Tibial artery (tissue), 4 donors: ENCODE measurements around the gene EFR3B.

Experiments used
- DNase-seq, 2 donors: peaks; one replicate each; pipeline ENCODE4 v3.0.0-alpha.2; 2019
- H3K27ac ChIP-seq, 2 donors: fragments of 200-600 bp; sonication (generic) in 1 of 2; 1 replicate in 1 of 2; 2 replicates in 1 of 2; pipeline ENCODE4 v1.5.1; 2018 to 2019; ENCODE audit warnings: mild to moderate bottlenecking in 1 of 2
- H3K27me3 ChIP-seq, 2 donors: fragments of 200-600 bp; sonication (generic) in 1 of 2; one replicate each; pipeline versions ENCODE4 v1.5.1 to v1.6.0; 2016 to 2019
- H3K36me3 ChIP-seq, 3 donors: fragments of 200-600 bp; sonication (generic) in 2 of 3; one replicate each; pipeline ENCODE4 v1.5.1; 2016 to 2019; ENCODE audit warnings: mild to moderate bottlenecking in 2 of 3
- H3K4me1 ChIP-seq, 4 donors: fragments of 200-600 bp; sonication (generic) in 2 of 4; 1 replicate in 3 of 4; 2 replicates in 1 of 4; pipeline ENCODE4 v1.5.1; 2016 to 2019
- H3K4me3 ChIP-seq, 2 donors: fragments of 200-600 bp; sonication (generic) in 1 of 2; 1 replicate in 1 of 2; 2 replicates in 1 of 2; pipeline ENCODE4 v1.5.1; 2018 to 2019; ENCODE audit warnings: mild to moderate bottlenecking in 2 of 2
- H3K9me3 ChIP-seq, 3 donors: fragments of 200-600 bp; sonication (generic) in 1 of 3; one replicate each; pipeline ENCODE4 v1.5.1; 2016 to 2019
- CTCF ChIP-seq, 2 experiments: fragments of 200-600 bp in 1 of 2; fragments of 450-650 bp in 1 of 2; IDR thresholded peaks; one replicate each; pipeline ENCODE4 v1.5.1; 2017 to 2019; ENCODE audit warnings: antibody characterized with exemption in 2 of 2, mild to moderate bottlenecking in 1 of 2, moderate library complexity in 1 of 2
- intact Hi-C: fragments of 100-400 bp; cut with DNase I; formaldehyde crosslinking; loops from one replicate; pipeline ENCODE4 v1.15.0; 2023; ENCODE audit warnings: low total_unique reads

The EFR3B gene

GRCh38 chr2:25176138-25176537 lies 134.3 kb downstream of the EFR3B start:
- DNase-seq, result no peak
- intact Hi-C loops, result no loop called here
- H3K4me3 ChIP-seq, result no peak overlapping the region
- peaks cover 0 to 32% of the 10 kb centered on the region in 2 donors for H3K27me3 ChIP-seq
- no peak for TF ChIP-seq CTCF (IDR thresholded peaks at IDR 0.05)
- no peaks in the 10 kb centered on the region for H3K36me3 ChIP-seq
- no peak overlapping the region for H3K27ac ChIP-seq
- H3K4me1 ChIP-seq, result no peaks in the 10 kb centered on the region
- peaks cover 0 to 4% (median 0%) of the 10 kb centered on the region in 3 donors for H3K9me3 ChIP-seq

GRCh38 chr2:25176541-25177181 lies 134.8 kb downstream of the EFR3B start:
- no peak for TF ChIP-seq CTCF (IDR thresholded peaks at IDR 0.05)
- intact Hi-C loops, result no loop called here
- H3K36me3 ChIP-seq, result no peaks in the 10 kb centered on the region
- DNase-seq, result no peak
- peaks cover 0 to 32% of the 10 kb centered on the region in 2 donors for H3K27me3 ChIP-seq
- H3K27ac ChIP-seq, result no peak overlapping the region
- peaks cover 0 to 3% (median 2%) of the 10 kb centered on the region in 3 donors for H3K9me3 ChIP-seq
- H3K4me3 ChIP-seq, result no peak overlapping the region
- no peaks in the 10 kb centered on the region for H3K4me1 ChIP-seq

- Histone ChIP-seq H3K36me3 (no peaks in the 10 kb centered on the region), H3K27ac (no peak overlapping the region), H3K4me3 (no peak overlapping the region), H3K4me1 (no peaks in the 10 kb centered on the region), H3K27me3 (peaks cover 0 to 32% of the 10 kb centered on the region in 2 donors), H3K9me3 (peaks cover 0 to 8% (median 5%) of the 10 kb centered on the region in 3 donors)
- no peak for TF ChIP-seq CTCF (IDR thresholded peaks at IDR 0.05)
- intact Hi-C loops, result no loop called here
- no peak for DNase-seq
These were observed 135.3 kb downstream of the EFR3B start for GRCh38 chr2:25177211-25177611.

- H3K9me3 ChIP-seq, result peaks cover 0 to 8% (median 5%) of the 10 kb centered on the region in 3 donors
- intact Hi-C loops, result no loop called here
- no peak for TF ChIP-seq CTCF (IDR thresholded peaks at IDR 0.05)
- DNase-seq, result no peak
- H3K27ac ChIP-seq, result no peak overlapping the region
- no peaks in the 10 kb centered on the region for H3K4me1 ChIP-seq
- no peak overlapping the region for H3K4me3 ChIP-seq
- no peaks in the 10 kb centered on the region for H3K36me3 ChIP-seq
- peaks cover 0 to 32% of the 10 kb centered on the region in 2 donors for H3K27me3 ChIP-seq
These were observed 137.1 kb downstream of the EFR3B start for GRCh38 chr2:25178976-25179375.

- no peak for DNase-seq
- H3K27me3 ChIP-seq, result peaks cover 0 to 4% of the 10 kb centered on the region in 2 donors
- no peak overlapping the region for H3K27ac ChIP-seq
- no peaks in the 10 kb centered on the region for H3K36me3 ChIP-seq
- H3K9me3 ChIP-seq, result peaks cover 0 to 8% (median 5%) of the 10 kb centered on the region in 3 donors
- no peak for TF ChIP-seq CTCF (IDR thresholded peaks at IDR 0.05)
- no peak overlapping the region for H3K4me3 ChIP-seq
- H3K4me1 ChIP-seq, result no peaks in the 10 kb centered on the region
- intact Hi-C loops, result no loop called here
These were observed 142.4 kb downstream of the EFR3B start for GRCh38 chr2:25184254-25184653.
